H1 (cell line): ENCODE data around the gene RBM34. TPM values are rescaled to one million over a fixed set of nuclear protein-coding genes. Genes with fewer than 3 reads are reported as not detected.

Experiments
- CTCF ChIA-PET: fragments of 300-600 bp; sonication (Branson Sonifier 250); formaldehyde crosslinking; loops from one replicate; lab custom pipeline; 2021; ENCODE audit not compliant: partially characterized antibody; lab: Charles Lee
- POLR2A ChIA-PET: fragments of 300-600 bp; sonication (Branson Sonifier 250); formaldehyde crosslinking; loops from one replicate; lab custom pipeline; 2021; ENCODE audit warnings: inconsistent platforms; ENCODE audit not compliant: partially characterized antibody; lab: Charles Lee
- DNase-seq, 2 experiments: peaks; one replicate each; pipeline versions ENCODE4 v3.0.0 to v3.0.0-alpha.2; 2010 to 2022; ENCODE audit warnings: low spot score in 2 of 2, low read depth in 1 of 2, mixed read lengths in 1 of 2
- FAIRE-seq: peaks from 2 replicates; lab custom pipeline; 2011; peaks lifted over from hg19 to GRCh38; lab: Jason Lieb, UNC
- H2AFZ ChIP-seq: 2 replicates; pipeline ENCODE4 v1.8.1; 2012; ENCODE audit warnings: low read length, inconsistent platforms
- H2AK5ac ChIP-seq: 2 replicates; pipeline ENCODE4 v1.6.1; 2013; ENCODE audit warnings: low read depth, low read length
- H2BK120ac ChIP-seq: replicated peaks from 2 replicates; pipeline ENCODE3; 2013; ENCODE audit warnings: low read depth, low read length, inconsistent platforms
- H2BK12ac ChIP-seq: 2 replicates; pipeline ENCODE4 v1.6.1; 2013; ENCODE audit warnings: low read depth, low read length
- H2BK15ac ChIP-seq: 2 replicates; pipeline ENCODE4 v1.6.1; 2013; ENCODE audit warnings: low read length
- H2BK20ac ChIP-seq: 2 replicates; pipeline ENCODE4 v1.6.1; 2013; ENCODE audit warnings: low read length
- H2BK5ac ChIP-seq: 2 replicates; pipeline ENCODE4 v1.6.1; 2013; ENCODE audit warnings: low read depth, low read length
- H3K14ac ChIP-seq: 2 replicates; pipeline ENCODE4 v1.6.1; 2013; ENCODE audit warnings: inconsistent platforms; ENCODE audit not compliant: insufficient read length
- H3K18ac ChIP-seq: 2 replicates; pipeline ENCODE4 v1.6.1; 2013; ENCODE audit warnings: low read length; ENCODE audit errors: extremely low read depth
- H3K23ac ChIP-seq: 2 replicates; pipeline ENCODE4 v1.6.1; 2013; ENCODE audit warnings: inconsistent platforms; ENCODE audit not compliant: insufficient read length
- H3K23me2 ChIP-seq: 2 replicates; pipeline ENCODE4 v1.6.1; 2013; ENCODE audit warnings: low read depth, low read length
- H3K27ac ChIP-seq: 2 replicates; pipeline ENCODE4 v1.6.1; 2011; ENCODE audit warnings: low read depth, low read length, inconsistent platforms
- H3K27me3 ChIP-seq, 4 experiments: replicated peaks in 1 of 4; 1 replicate in 1 of 4; 2 replicates in 3 of 4; pipeline versions ENCODE4 v1.6.1 to v1.8.1; 2011 to 2013; ENCODE audit warnings: low read length in 3 of 4, mild to moderate bottlenecking in 3 of 4, inconsistent platforms in 2 of 4, mixed read lengths in 2 of 4, moderate library complexity in 1 of 4; ENCODE audit not compliant: control insufficient read depth in 3 of 4, insufficient read depth in 3 of 4; ENCODE audit errors: extremely low read depth in 1 of 4
- H3K36me3 ChIP-seq, 4 experiments: 2 replicates each; pipeline versions ENCODE4 v1.6.1 to v1.8.1; 2011 to 2013; ENCODE audit warnings: mild to moderate bottlenecking in 4 of 4, low read length in 3 of 4, moderate library complexity in 2 of 4, control low read depth in 1 of 4, inconsistent platforms in 1 of 4; ENCODE audit not compliant: insufficient read depth in 4 of 4, control insufficient read depth in 2 of 4
- H3K4ac ChIP-seq: replicated peaks from 2 replicates; pipeline ENCODE3; 2013; ENCODE audit warnings: low read length, low read depth, mixed read lengths, inconsistent platforms; ENCODE audit not compliant: insufficient read length
- H3K4me1 ChIP-seq, 4 experiments: replicated peaks in 1 of 4; 1 replicate in 1 of 4; 2 replicates in 3 of 4; pipeline versions ENCODE4 v1.6.1 to v1.8.1; 2011 to 2013; ENCODE audit warnings: low read length in 3 of 4, inconsistent platforms in 2 of 4, mixed read lengths in 1 of 4; ENCODE audit not compliant: insufficient read depth in 4 of 4, control insufficient read depth in 3 of 4
- H3K4me2 ChIP-seq, 2 experiments: 2 replicates each; pipeline versions ENCODE4 v1.6.1 to v1.8.1; 2011 to 2013; ENCODE audit warnings: low read depth in 2 of 2, low read length in 2 of 2, control low read depth in 1 of 2, inconsistent platforms in 1 of 2, mild to moderate bottlenecking in 1 of 2; ENCODE audit not compliant: insufficient read depth in 1 of 2
- H3K4me3 ChIP-seq, 4 experiments: fragments of 200-600, 300-600 bp in 1 of 4; sonication (generic), shearing (Covaris generic), sonication (Bioruptor Twin) in 1 of 4; 2 replicates each; pipeline versions ENCODE4 v1.5.1 to v1.8.1; 2011 to 2016; ENCODE audit warnings: low read length in 4 of 4, low read depth in 3 of 4, control low read depth in 2 of 4, inconsistent platforms in 2 of 4, mild to moderate bottlenecking in 2 of 4, mixed read lengths in 1 of 4, moderate library complexity in 1 of 4; ENCODE audit not compliant: insufficient read depth in 2 of 4; ENCODE audit errors: extremely low read depth in 1 of 4
- H3K56ac ChIP-seq: replicated peaks from 2 replicates; pipeline ENCODE3; 2013; ENCODE audit warnings: low read depth, mild to moderate bottlenecking, mixed read lengths, low read length, inconsistent platforms; ENCODE audit not compliant: insufficient read length
- H3K79me1 ChIP-seq: 2 replicates; pipeline ENCODE4 v1.6.1; 2013; ENCODE audit warnings: low read depth, low read length, control low read depth
- H3K79me2 ChIP-seq, 2 experiments: 2 replicates each; pipeline versions ENCODE4 v1.6.1 to v1.8.1; 2012 to 2013; ENCODE audit warnings: low read length in 2 of 2, mild to moderate bottlenecking in 2 of 2, inconsistent platforms in 1 of 2; ENCODE audit not compliant: insufficient read depth in 2 of 2, control insufficient read depth in 1 of 2
- H3K9ac ChIP-seq, 4 experiments: replicated peaks in 1 of 4; 1 replicate in 1 of 4; 2 replicates in 3 of 4; pipeline versions ENCODE4 v1.6.1 to v1.8.1; 2011 to 2013; ENCODE audit warnings: low read depth in 3 of 4, low read length in 3 of 4, control low read depth in 2 of 4, mild to moderate bottlenecking in 2 of 4, moderate library complexity in 2 of 4, inconsistent platforms in 1 of 4; ENCODE audit errors: extremely low read depth in 1 of 4
- H3K9me3 ChIP-seq, 2 experiments: 2 replicates each; pipeline versions ENCODE4 v1.6.1 to v1.8.1; 2012 to 2013; ENCODE audit warnings: mild to moderate bottlenecking in 2 of 2, moderate library complexity in 2 of 2, control low read depth in 1 of 2, inconsistent platforms in 1 of 2, low read depth in 1 of 2, low read length in 1 of 2, mixed read lengths in 1 of 2; ENCODE audit not compliant: insufficient read depth in 2 of 2
- H4K20me1 ChIP-seq, 2 experiments: replicated peaks in 1 of 2; 2 replicates each; pipeline versions ENCODE3 to v1.8.1; 2011 to 2013; ENCODE audit warnings: inconsistent platforms in 2 of 2, low read length in 2 of 2, mild to moderate bottlenecking in 1 of 2; ENCODE audit not compliant: insufficient read depth in 2 of 2, control insufficient read depth in 1 of 2
- H4K5ac ChIP-seq: 2 replicates; pipeline ENCODE4 v1.6.1; 2013; ENCODE audit warnings: low read length, low read depth, mixed read lengths, inconsistent platforms; ENCODE audit not compliant: insufficient read length
- H4K8ac ChIP-seq: 2 replicates; pipeline ENCODE4 v1.8.0; 2013; ENCODE audit warnings: mild to moderate bottlenecking, moderate library complexity, low read length, inconsistent platforms; ENCODE audit not compliant: insufficient read depth; ENCODE audit errors: extremely low read depth
- H4K91ac ChIP-seq: replicated peaks from 2 replicates; pipeline ENCODE3; 2013; ENCODE audit warnings: low read length, mixed read lengths, inconsistent platforms; ENCODE audit not compliant: insufficient read length
- BCL11A ChIP-seq, 2 experiments: IDR thresholded peaks; one replicate each; pipeline ENCODE4 v1.6.1; 2011; ENCODE audit warnings: low read depth in 2 of 2, low read length in 2 of 2, mild to moderate bottlenecking in 2 of 2
- EZH2 ChIP-seq: fragments of 200-600 bp; sonication (generic); IDR thresholded peaks from 2 replicates; pipeline ENCODE4 v1.7.1; 2012; ENCODE audit warnings: low read depth, mild to moderate bottlenecking, moderate library complexity, low read length, inconsistent platforms; ENCODE audit not compliant: severe bottlenecking
- GABPA ChIP-seq: IDR thresholded peaks from 2 replicates; pipeline ENCODE4 v1.6.1; 2011; ENCODE audit warnings: mild to moderate bottlenecking, low read length, moderate library complexity, borderline replicate concordance; ENCODE audit not compliant: insufficient read depth
- HDAC2 ChIP-seq, 2 experiments: fragments of 300-600 bp in 1 of 2; sonication (generic) in 1 of 2; IDR thresholded peaks; 2 replicates each; pipeline ENCODE4 v1.6.1; 2011 to 2012; ENCODE audit warnings: low read depth in 2 of 2, low read length in 2 of 2, mild to moderate bottlenecking in 2 of 2, moderate library complexity in 2 of 2, borderline replicate concordance in 1 of 2, inconsistent platforms in 1 of 2
- HDAC6 ChIP-seq: IDR thresholded peaks from one replicate; pipeline ENCODE4 v1.7.1; 2012; ENCODE audit warnings: low read depth, mild to moderate bottlenecking, inconsistent platforms, low read length, moderate library complexity
- KDM5A ChIP-seq: fragments of 200-600 bp; IDR thresholded peaks from 2 replicates; pipeline ENCODE4 v1.7.1; 2012; ENCODE audit warnings: mild to moderate bottlenecking, low read length, inconsistent platforms, mixed read lengths
- RAD21 ChIP-seq, 2 experiments: IDR thresholded peaks in 1 of 2; conservative IDR thresholded peaks in 1 of 2; 2 replicates each; pipeline ENCODE4 v1.6.1; 2011; ENCODE audit warnings: low read depth in 2 of 2, low read length in 2 of 2, improper control_type of control experiment in 1 of 2, inconsistent platforms in 1 of 2, mild to moderate bottlenecking in 1 of 2, moderate library complexity in 1 of 2
- RNF2 ChIP-seq: fragments of 200-900, 300-1000 bp; sonication (generic); IDR thresholded peaks from 2 replicates; pipeline ENCODE4 v1.7.1; 2016; ENCODE audit warnings: borderline replicate concordance, low read depth, mild to moderate bottlenecking, antibody characterized with exemption, low read length; ENCODE audit not compliant: poor library complexity, severe bottlenecking; ENCODE audit errors: missing control alignments
- SIRT6 ChIP-seq: IDR thresholded peaks from one replicate; pipeline ENCODE4 v1.7.1; 2012; ENCODE audit warnings: low read length, inconsistent platforms
- TAF7 ChIP-seq: optimal IDR thresholded peaks from 2 replicates; pipeline ENCODE3; 2011; ENCODE audit warnings: low read depth, mild to moderate bottlenecking, inconsistent platforms, low read length, moderate library complexity, borderline replicate concordance
- ZNF274 ChIP-seq: IDR thresholded peaks from 2 replicates; pipeline ENCODE4 v1.7.0; 2012; ENCODE audit warnings: low read length, borderline replicate concordance; ENCODE audit errors: extremely low read depth
- WGBS, 2 experiments: shearing (Covaris generic) in 1 of 2; methylation state at CpG; one replicate each; pipeline versions ENCODE4 v1.1.6 to v1.1.7; 2013 to 2015; ENCODE audit warnings: low lambda C conversion rate in 2 of 2, mixed read lengths in 2 of 2, inconsistent platforms in 1 of 2, low coverage in 1 of 2, missing lambda C conversion rate in 1 of 2; ENCODE audit not compliant: insufficient replicate concordance in 2 of 2, insufficient coverage in 1 of 2, insufficient read length in 1 of 2; ENCODE audit errors: extremely low coverage in 1 of 2, missing lambda C conversion rate in 1 of 2; 5-methylcytosine and 5-hydroxymethylcytosine counted together
- polyA plus RNA-seq, 7 experiments: library from polyadenylated mRNA; depleted of rRNA in 3 of 7; stranded (reverse) in 5 of 7; unstranded in 2 of 7; fragments of >200 nt in 5 of 7; fragments of 200-250 nt in 2 of 7; gene quantifications; 1 replicate in 5 of 7; 2 replicates in 1 of 7; 4 replicates in 1 of 7; pipeline versions ENCODE4 v1.2.1 to v1.2.3, GENCODE V29; 2011 to 2013; ENCODE audit warnings: missing spikeins in 2 of 7, mixed read lengths in 2 of 7
- total RNA-seq: library from RNA; stranded (reverse); fragmentation: NEBNext Ultra II Directional; extraction: Animal tissue kit (Norgen Biotek cat#: 25700); gene quantifications from 2 replicates; pipeline ENCODE4 v1.2.1, GENCODE V29; 2021
- TF ChIP-seq, protein P1 (sequence below): IDR thresholded peaks from 2 replicates; pipeline ENCODE4 v1.6.1; 2012; ENCODE audit warnings: inconsistent platforms

The RBM34 gene
- total and polyA plus RNA-seq, 2 of the 8 experiments (the other 6 are each of a cell fraction or from before 2014, with no cell fraction given), result 18.8 to 108 TPM

DNA sequence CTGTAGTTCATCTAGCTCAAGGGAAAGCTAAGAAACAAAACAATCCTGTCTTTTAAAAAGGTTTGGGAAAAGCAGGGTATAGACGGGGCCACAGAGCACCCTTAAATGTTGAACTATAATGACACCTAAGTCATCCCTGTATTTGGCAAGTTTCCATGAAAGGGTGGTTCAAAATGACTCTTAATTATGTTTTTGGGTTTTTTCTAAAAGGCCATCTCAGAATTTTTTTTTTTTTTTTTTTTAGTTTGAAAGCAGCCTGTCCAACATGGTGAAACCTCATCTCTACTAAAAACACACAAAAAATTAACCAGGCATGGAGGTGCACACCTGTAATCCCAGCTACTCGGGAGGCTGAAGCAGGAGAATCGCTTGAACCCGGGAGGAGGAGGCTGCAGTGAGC lies 54.6 kb downstream of the RBM34 start:
- WGBS, 2 experiments, result 93% methylated on average over 4 of the region's 4 CpGs; no CpG with 5 or more reads in 1 of the 2 experiments
- DNase-seq (peak in 1 of 2 experiments; percentile 40), FAIRE-seq (no peak)
- Histone ChIP-seq H2BK15ac (no peak overlapping the region), H4K5ac (no peak overlapping the region), H3K18ac (no peak overlapping the region), H3K4ac (no peak overlapping the region), H3K36me3 (peaks cover 8 to 37% (median 29%) of the 10 kb centered on the region in 4 experiments), H3K23ac (no peak overlapping the region), H4K8ac (no peak overlapping the region), H3K23me2 (no peaks in the 10 kb centered on the region; the same call in 1 of the 2 replicates), H3K27me3 (no peaks in the 10 kb centered on the region), H4K91ac (no peak overlapping the region), H2BK20ac (no peak overlapping the region), H2BK5ac (no peak overlapping the region), H2BK12ac (no peak overlapping the region), H3K79me2 (0 out of 4 replicates have a peak, but pooled peaks cover 0 to 2% of the 10 kb centered on the region in 2 experiments), H3K56ac (no peak overlapping the region), H2BK120ac (no peak overlapping the region), H3K4me2 (no peak overlapping the region), H4K20me1 (peaks cover 0 to 4% of the 10 kb centered on the region in 2 experiments), H3K79me1 (no peaks in the 10 kb centered on the region), H2AFZ (no peak overlapping the region), H3K14ac (no peak overlapping the region), H3K27ac (no peak overlapping the region), H3K9me3 (no peaks in the 10 kb centered on the region), H3K9ac (no peak overlapping the region), H2AK5ac (no peak overlapping the region), H3K4me1 (peaks cover 0 to 3% (median 0%) of the 10 kb centered on the region in 4 experiments; a peak in 3 of 7 replicates), H3K4me3 (no peak overlapping the region)
- ChIA-PET CTCF (interaction anchor here (0.7 to 7.3 kb wide), 4 partner anchors 12 to 317 kb away, joined by 3 to 68 read pairs (median 6); no protein-coding TSS in a partner anchor), POLR2A (interaction anchor here (0.6 to 7.8 kb wide), 5 partner anchors 13 to 491 kb away, joined by 3 to 83 read pairs (median 4); partner anchors contain the start of gene TOMM20)
- TF ChIP-seq BCL11A (IDR thresholded peaks at IDR 0.05; ENCODE audit: low read depth in 2 of 2, low read length in 2 of 2) (no peak), HDAC6 (no peak), ZNF274 (no peak), RNF2 (no peak), GABPA (no peak), RAD21 (IDR thresholded peaks at IDR 0.05 in 1 of 2, conservative IDR thresholded peaks at IDR 0.05 in 1 of 2; ENCODE audit: low read depth in 2 of 2, low read length in 2 of 2) (no peak), EZH2 (no peak), HDAC2 (IDR thresholded peaks at IDR 0.05; ENCODE audit: borderline replicate concordance in 1 of 2, low read depth in 2 of 2, low read length in 2 of 2) (no peak), SIRT6 (no peak), KDM5A (no peak), TAF7 (no peak)
- TF ChIP-seq, protein P1, sequence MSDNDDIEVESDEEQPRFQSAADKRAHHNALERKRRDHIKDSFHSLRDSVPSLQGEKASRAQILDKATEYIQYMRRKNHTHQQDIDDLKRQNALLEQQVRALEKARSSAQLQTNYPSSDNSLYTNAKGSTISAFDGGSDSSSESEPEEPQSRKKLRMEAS, result no peak
